Subcutaneous adipose tissue (tissue), 4 donors: ENCODE measurements around the gene VAMP8. TPM values are rescaled to one million over a fixed set of nuclear protein-coding genes. Genes with fewer than 3 reads are reported as not detected.

ENCODE experiments used
- CTCF ChIP-seq: fragments of 450-650 bp; IDR thresholded peaks from one replicate; pipeline ENCODE4 v1.5.1; 2016; ENCODE audit warnings: low read depth, mild to moderate bottlenecking, control low read depth, antibody characterized with exemption, moderate library complexity
- total RNA-seq, 4 donors: library from RNA; depleted of rRNA; stranded (reverse); fragments of >200 nt; gene quantifications; one replicate each; pipeline ENCODE4 v1.1.0, GENCODE V29; 2016

Gene VAMP8
- total RNA-seq, 4 donors from 2014 or later, result 6.2 to 140 (median 34.8) TPM

- no peak for TF ChIP-seq CTCF
Observed at GRCh38 chr2:85591563-85591962, 14.2 kb downstream of the VAMP8 start.

GRCh38 chr2:85593023-85593422 lies 15.6 kb downstream of the VAMP8 start:
- TF ChIP-seq CTCF, result no peak

- TF ChIP-seq CTCF, result no peak
Observed at GRCh38 chr2:85594715-85595300, 17.4 kb downstream of the VAMP8 start.

GRCh38 chr2:85595301-85596025 lies 18.1 kb downstream of the VAMP8 start, which contains the start of gene RNF181:
RNF181 (plus strand) TSS chr2:85595745; CDS start chr2:85595764, 19 bp downstream.
- no peak for TF ChIP-seq CTCF

- no peak for TF ChIP-seq CTCF
Observed at GRCh38 chr2:85596026-85596333, 18.6 kb downstream of the VAMP8 start.

- TF ChIP-seq CTCF, result no peak
Observed at GRCh38 chr2:85596486-85597143, 19.2 kb downstream of the VAMP8 start.

- TF ChIP-seq CTCF, result no peak
Observed at GRCh38 chr2:85597241-85597640, 19.9 kb downstream of the VAMP8 start.
